Transverse colon (tissue), 4 donors: ENCODE measurements around the gene BST1. TPM values are rescaled to one million over a fixed set of nuclear protein-coding genes. Genes with fewer than 3 reads are reported as not detected.

ENCODE experiments used
- DNase-seq: peaks from one replicate; pipeline ENCODE4 v3.0.0-alpha.2; 2019
- H3K27ac ChIP-seq, 4 donors: fragments of 200-600 bp; sonication (generic); 2 replicates each; pipeline ENCODE4 v1.5.1; 2016 to 2018; ENCODE audit warnings: inconsistent platforms in 4 of 4
- H3K27me3 ChIP-seq: fragments of 200-600 bp; sonication (generic); 2 replicates; pipeline ENCODE4 v1.5.1; 2017; ENCODE audit warnings: inconsistent platforms
- H3K36me3 ChIP-seq, 4 donors: fragments of 200-600 bp; sonication (generic); 2 replicates each; pipeline ENCODE4 v1.5.1; 2017 to 2019; ENCODE audit warnings: inconsistent platforms in 4 of 4
- H3K4me1 ChIP-seq, 4 donors: fragments of 200-600 bp; sonication (generic); 2 replicates each; pipeline ENCODE4 v1.5.1; 2017 to 2020; ENCODE audit warnings: inconsistent platforms in 4 of 4
- H3K4me3 ChIP-seq, 4 donors: fragments of 200-600 bp; sonication (generic); 1 replicate in 1 of 4; 2 replicates in 3 of 4; pipeline versions ENCODE4 v1.5.1 to v1.6.1; 2017 to 2019; ENCODE audit warnings: inconsistent platforms in 4 of 4
- H3K9me3 ChIP-seq, 2 donors: fragments of 200-600 bp; sonication (generic); 2 replicates each; pipeline ENCODE4 v1.5.1; 2017 to 2019; ENCODE audit warnings: inconsistent platforms in 2 of 2
- EP300 ChIP-seq: sonication (generic); formaldehyde crosslinking; IDR thresholded peaks from one replicate; pipeline ENCODE4 v1.6.1; 2017; ENCODE audit warnings: antibody characterized with exemption, low read depth
- POLR2A ChIP-seq: fragments of 450-650 bp; IDR thresholded peaks from one replicate; pipeline ENCODE4 v1.6.1; 2016; ENCODE audit warnings: antibody characterized with exemption, mild to moderate bottlenecking, moderate library complexity
- POLR2AphosphoS5 ChIP-seq, 3 donors: sonication (generic); formaldehyde crosslinking; IDR thresholded peaks; one replicate each; pipeline ENCODE4 v1.6.1; 2016; ENCODE audit warnings: antibody characterized with exemption in 3 of 3
- WGBS, 2 donors: methylation state at CpG; one replicate each; pipeline ENCODE4 v1.1.5; 2018; ENCODE audit warnings: low coverage in 1 of 2; 5-methylcytosine and 5-hydroxymethylcytosine counted together
- in situ Hi-C, 4 donors: fragments of 200-750 bp; cut with MboI; loops; one replicate each; pipeline versions ENCODE4 v1.15.0 to v1.15.1; 2017; ENCODE audit warnings: low sequenced_read_pairs in 3 of 4, low pct_ligation_motif_present in 1 of 4, low pct_unique_long_range_greater_than_20kb in 1 of 4
- intact Hi-C: fragments of 100-400 bp; cut with DNase I; formaldehyde crosslinking; loops from one replicate; pipeline ENCODE4 v1.15.1; 2023; ENCODE audit warnings: low total_unique reads
- total RNA-seq, 4 donors: library from RNA; depleted of rRNA; stranded (reverse); fragments of >200 nt; gene quantifications; one replicate each; pipeline ENCODE4 v1.1.0, GENCODE V29; 2016
- TF ChIP-seq, protein P1 (sequence below), 5 experiments: fragments of 200-600 bp in 3 of 5; fragments of 450-650 bp in 2 of 5; sonication (generic) in 3 of 5; IDR thresholded peaks; 1 replicate in 2 of 5; 2 replicates in 3 of 5; pipeline ENCODE4 v1.5.1; 2016 to 2017; ENCODE audit warnings: antibody characterized with exemption in 5 of 5, inconsistent platforms in 3 of 5, mild to moderate bottlenecking in 2 of 5, moderate library complexity in 1 of 5

Gene BST1
- total RNA-seq, 4 donors from 2014 or later = 4.3 to 19.4 TPM; not detected in 2

GRCh38 chr4:15711762-15712161 lies 8.9 kb downstream of the BST1 start:
- H3K27me3 ChIP-seq = no peaks in the 10 kb centered on the region
- intact Hi-C loops = no loop called here
- H3K4me3 ChIP-seq = no peak overlapping the region
- TF ChIP-seq POLR2A = no peak
- no peak for TF ChIP-seq POLR2AphosphoS5 (IDR thresholded peaks at IDR 0.05)
- TF ChIP-seq, protein P1, sequence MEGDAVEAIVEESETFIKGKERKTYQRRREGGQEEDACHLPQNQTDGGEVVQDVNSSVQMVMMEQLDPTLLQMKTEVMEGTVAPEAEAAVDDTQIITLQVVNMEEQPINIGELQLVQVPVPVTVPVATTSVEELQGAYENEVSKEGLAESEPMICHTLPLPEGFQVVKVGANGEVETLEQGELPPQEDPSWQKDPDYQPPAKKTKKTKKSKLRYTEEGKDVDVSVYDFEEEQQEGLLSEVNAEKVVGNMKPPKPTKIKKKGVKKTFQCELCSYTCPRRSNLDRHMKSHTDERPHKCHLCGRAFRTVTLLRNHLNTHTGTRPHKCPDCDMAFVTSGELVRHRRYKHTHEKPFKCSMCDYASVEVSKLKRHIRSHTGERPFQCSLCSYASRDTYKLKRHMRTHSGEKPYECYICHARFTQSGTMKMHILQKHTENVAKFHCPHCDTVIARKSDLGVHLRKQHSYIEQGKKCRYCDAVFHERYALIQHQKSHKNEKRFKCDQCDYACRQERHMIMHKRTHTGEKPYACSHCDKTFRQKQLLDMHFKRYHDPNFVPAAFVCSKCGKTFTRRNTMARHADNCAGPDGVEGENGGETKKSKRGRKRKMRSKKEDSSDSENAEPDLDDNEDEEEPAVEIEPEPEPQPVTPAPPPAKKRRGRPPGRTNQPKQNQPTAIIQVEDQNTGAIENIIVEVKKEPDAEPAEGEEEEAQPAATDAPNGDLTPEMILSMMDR (IDR thresholded peaks at IDR 0.05) = no peak
- no peak for TF ChIP-seq EP300
- in situ Hi-C loops = no loop called here
- no peak overlapping the region for H3K27ac ChIP-seq
- 88 to 100% methylated on average over 1 to 2 of the region's 2 CpGs for WGBS, 2 donors
- no peaks in the 10 kb centered on the region for H3K36me3 ChIP-seq
- no peaks in the 10 kb centered on the region for H3K9me3 ChIP-seq
- DNase-seq = no peak
- no peaks in the 10 kb centered on the region for H3K4me1 ChIP-seq

GRCh38 chr4:15712214-15712613 lies 9.3 kb downstream of the BST1 start:
- Histone ChIP-seq H3K9me3 (no peaks in the 10 kb centered on the region), H3K4me3 (no peak overlapping the region), H3K36me3 (no peaks in the 10 kb centered on the region), H3K27me3 (no peaks in the 10 kb centered on the region), H3K27ac (no peak overlapping the region), H3K4me1 (no peaks in the 10 kb centered on the region)
- no peak for DNase-seq
- intact Hi-C loops = no loop called here
- 100% methylated on average over 1 of the region's 1 CpG; no CpG with 5 or more reads in 1 of the 2 donors for WGBS, 2 donors
- in situ Hi-C loops = no loop called here
- TF ChIP-seq POLR2AphosphoS5 (IDR thresholded peaks at IDR 0.05) = no peak
- TF ChIP-seq, protein P1 (IDR thresholded peaks at IDR 0.05) = no peak
- TF ChIP-seq EP300 = no peak
- no peak for TF ChIP-seq POLR2A

GRCh38 chr4:15714141-15714540 lies 11.3 kb downstream of the BST1 start:
- H3K9me3 ChIP-seq = no peaks in the 10 kb centered on the region
- no peak overlapping the region for H3K27ac ChIP-seq
- no peaks in the 10 kb centered on the region for H3K36me3 ChIP-seq
- H3K4me3 ChIP-seq = no peak overlapping the region
- DNase-seq = no peak
- H3K4me1 ChIP-seq = peaks cover 0 to 14% (median 6%) of the 10 kb centered on the region in 4 donors
- intact Hi-C loops (no loop called here), in situ Hi-C loops (no loop called here)
- TF ChIP-seq POLR2A = no peak
- TF ChIP-seq, protein P1 (IDR thresholded peaks at IDR 0.05) = no peak
- TF ChIP-seq POLR2AphosphoS5 (IDR thresholded peaks at IDR 0.05) = no peak
- no peak for TF ChIP-seq EP300
- no peaks in the 10 kb centered on the region for H3K27me3 ChIP-seq
- WGBS, 2 donors = 80 to 85% methylated on average over 1 of the region's 1 CpG

GRCh38 chr4:15714646-15715435 lies 12.0 kb downstream of the BST1 start:
- Histone ChIP-seq H3K9me3 (no peaks in the 10 kb centered on the region), H3K27ac (no peak overlapping the region), H3K36me3 (no peaks in the 10 kb centered on the region), H3K4me1 (peaks cover 0 to 14% (median 7%) of the 10 kb centered on the region in 4 donors), H3K27me3 (no peaks in the 10 kb centered on the region), H3K4me3 (no peak overlapping the region)
- in situ Hi-C loops (no loop called here), intact Hi-C loops (loop anchor here (5.0 kb wide), 1 partner anchor 1262 kb away; no protein-coding TSS in a partner anchor)
- WGBS, 2 donors = 61 to 75% methylated on average over 8 of the region's 8 CpGs
- DNase-seq = no peak
- TF ChIP-seq, protein P1 (IDR thresholded peaks at IDR 0.05) = no peak
- TF ChIP-seq EP300 (no peak), POLR2A (no peak), POLR2AphosphoS5 (IDR thresholded peaks at IDR 0.05) (no peak)
